GM20431 (cell line): Measurements from ENCODE around the gene LRRC51.

ENCODE experiments used
- in situ Hi-C: fragments of 300-500 bp; cut with MseI, MboI; formaldehyde crosslinking; loops from one replicate; pipeline ENCODE4 v1.15.0; 2020; ENCODE audit warnings: low sequenced_read_pairs; ENCODE audit not compliant: unreplicated experiment

LRRC51 gene

DNA sequence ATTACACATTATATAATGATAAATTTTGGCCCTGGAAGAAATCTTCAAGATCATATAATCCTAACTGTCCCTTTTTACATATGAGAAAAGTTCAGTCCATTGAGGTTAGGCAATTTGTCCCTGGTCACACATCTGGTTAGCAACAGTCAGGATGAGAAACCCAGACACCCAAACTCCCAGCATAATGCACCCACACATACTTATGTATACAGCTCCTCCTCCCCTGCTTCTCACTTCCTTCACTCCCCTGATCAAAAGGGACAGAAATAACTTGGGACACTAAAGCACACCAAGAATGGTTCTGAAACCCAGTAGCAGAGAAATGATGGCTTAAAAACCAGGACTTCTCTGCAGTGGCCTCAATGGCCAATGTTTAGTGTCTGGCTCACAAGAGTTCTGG, 11.4 kb upstream of the LRRC51 start:
- in situ Hi-C loops = no loop called here

DNA sequence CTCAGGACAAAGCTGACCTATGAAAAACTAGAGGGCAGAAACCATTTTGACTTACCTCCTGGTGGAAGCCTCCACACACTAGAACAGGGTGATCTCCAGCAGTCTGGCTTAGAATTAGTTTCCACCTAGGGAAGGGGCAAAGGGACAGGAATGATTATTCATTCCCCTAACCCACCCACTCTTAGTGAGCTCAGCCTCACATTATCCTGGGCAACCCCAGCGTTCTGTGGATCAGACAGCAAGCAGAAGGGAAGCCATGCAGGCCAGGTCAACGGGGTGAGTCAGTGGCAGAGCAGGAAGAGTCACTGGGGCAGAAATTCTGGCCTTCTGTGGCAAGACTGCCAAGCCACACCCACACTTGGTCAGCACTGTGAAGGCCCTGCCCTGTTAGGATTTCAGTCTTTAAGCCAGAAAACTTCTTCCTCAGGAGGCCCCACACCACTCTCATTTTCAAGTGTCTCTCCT, 10.8 kb upstream of the LRRC51 start:
- in situ Hi-C loops = no loop called here

DNA sequence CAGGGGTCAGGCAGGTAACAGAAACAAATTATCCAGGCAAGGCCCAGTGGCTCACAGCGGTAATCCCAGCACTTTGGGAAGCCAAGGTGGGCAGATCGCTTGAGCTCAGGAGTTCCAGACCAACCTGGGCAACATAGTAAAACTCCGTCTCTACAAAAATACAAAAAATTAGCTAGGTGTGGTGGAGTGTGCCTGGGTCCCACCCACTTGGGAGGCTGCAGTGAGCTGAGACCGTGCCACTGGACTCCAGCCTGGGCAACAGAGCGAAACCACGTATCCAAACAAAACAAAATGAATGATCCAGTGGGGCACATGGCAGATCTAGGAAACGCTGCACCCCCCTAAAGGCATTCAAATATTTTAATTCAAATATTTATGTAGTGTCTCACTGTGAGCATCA, 10.2 kb upstream of the LRRC51 start:
- in situ Hi-C loops = no loop called here

DNA sequence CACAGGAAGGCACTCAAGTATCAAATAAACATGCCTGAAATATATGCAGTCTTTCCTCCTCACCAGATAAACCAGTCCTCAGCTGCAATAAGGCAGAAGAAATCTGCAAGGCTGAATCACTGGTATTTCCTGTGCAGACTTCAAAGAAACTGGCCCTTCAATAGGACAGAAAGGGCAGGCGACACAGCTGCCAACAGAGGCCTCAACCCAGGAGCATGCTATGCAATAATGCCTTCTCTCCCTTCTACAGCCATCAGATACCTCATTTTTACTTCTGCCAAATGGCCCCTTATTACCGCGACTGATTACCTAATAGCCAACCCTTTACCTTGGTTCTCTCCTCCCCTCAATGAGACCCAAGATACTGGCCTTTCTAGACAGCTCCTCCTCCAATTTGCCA, 8.3 kb upstream of the LRRC51 start:
- in situ Hi-C loops = no loop called here

DNA sequence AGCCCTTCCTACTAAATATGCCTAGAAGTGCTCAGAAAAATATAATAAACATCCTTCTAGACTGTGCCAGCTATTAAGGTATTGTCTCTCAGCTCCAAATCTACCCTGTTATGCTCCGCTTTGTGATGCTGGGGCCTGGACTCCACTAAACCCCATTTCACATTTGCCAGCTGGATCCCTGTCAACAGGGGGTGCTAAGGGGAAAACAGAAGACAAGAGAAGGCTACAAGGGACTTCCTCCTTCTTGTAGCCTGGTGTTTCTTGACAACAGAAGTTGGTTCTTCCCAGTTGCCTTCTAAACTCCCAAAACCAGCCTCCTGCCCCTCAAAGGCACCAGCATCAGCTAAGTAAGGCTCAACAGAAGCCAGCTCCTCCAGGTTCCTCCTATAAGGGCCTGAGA, 5.5 kb upstream of the LRRC51 start:
- in situ Hi-C loops = no loop called here

DNA sequence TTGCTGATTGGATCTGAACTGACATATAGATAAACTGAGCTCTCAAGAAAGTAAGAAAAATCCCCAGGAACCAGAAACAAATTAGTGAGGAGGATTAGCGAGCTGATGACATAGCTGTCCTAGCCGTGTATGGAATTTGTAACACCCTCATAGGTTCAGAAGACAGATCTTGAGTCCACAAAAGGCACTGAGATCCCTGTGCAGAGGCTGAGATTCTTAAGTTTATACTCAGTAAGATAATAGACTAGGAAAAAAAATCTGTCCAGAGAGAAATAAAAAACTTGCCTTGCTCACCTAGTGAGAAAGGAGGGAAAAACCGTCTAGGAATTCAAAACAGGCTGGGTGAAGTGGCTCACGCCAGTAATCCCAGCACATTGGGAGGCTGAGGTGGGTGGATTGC, 4.9 kb upstream of the LRRC51 start:
- in situ Hi-C loops = no loop called here

DNA sequence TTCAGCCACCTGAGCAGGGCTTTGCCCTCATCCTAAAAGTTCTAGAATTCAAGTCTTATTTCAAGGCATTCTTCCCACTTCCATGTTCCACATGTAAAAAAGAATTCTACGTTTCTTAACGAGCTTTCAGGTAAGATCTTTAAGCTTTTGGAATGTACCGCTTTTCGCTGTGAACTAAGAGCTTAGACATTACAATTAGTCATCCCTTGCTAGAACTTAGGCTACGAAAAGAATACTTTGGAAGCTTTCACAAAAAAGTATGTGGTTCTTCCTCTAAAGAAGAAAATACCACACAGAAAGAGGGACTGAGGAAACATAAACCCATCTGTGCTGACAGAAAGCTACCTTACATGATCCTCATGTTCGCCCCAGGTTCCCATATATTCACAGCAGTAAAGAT, 2.2 kb upstream of the LRRC51 start:
- in situ Hi-C loops = no loop called here

DNA sequence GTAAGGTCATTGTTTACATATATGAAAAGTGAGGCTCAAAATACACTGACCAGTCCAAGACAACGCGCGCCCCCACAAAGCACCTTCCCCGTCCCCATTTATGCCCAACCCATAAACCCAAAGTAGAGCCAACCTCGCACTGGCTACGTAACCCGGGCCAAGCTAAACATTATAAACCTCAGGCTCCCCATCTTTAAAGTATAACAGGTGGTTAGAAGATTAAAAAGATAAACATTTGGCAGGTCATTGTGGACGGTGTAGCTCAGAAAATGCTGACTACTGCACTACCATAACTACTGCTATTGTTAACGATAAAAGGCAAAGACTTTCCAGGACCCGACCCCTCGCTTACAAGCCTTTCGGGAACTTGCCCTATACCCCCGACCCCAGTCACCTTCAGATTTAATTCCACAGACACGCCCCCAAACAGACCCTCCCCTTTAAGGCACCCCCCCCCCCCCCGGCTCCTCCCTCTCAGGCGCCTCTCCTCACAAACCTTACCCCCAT, 778 bp upstream of the LRRC51 start:
- in situ Hi-C loops = no loop called here

DNA sequence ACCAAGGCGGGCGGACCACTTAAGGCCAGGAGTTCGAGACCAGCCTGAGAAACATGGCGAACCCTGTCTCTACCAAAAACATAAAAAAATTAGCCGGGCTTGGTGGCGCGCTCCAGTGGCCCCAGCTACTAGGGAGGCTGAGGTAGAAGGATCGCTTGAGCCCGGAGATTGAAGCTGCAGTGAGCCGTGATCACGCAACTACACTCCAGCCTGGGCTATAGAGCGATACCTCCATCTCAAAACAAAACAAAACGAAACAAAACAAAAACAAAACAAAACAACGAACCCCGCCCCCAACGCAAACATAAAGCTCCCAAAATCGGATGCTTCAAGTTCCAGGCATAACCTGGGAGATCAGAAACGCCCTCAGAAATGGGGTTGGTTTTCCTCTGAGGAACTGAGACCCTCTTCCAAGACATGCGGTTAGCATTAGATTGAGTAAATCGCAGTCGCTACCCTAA, 564 bp downstream of the LRRC51 start:
- in situ Hi-C loops = no loop called here

DNA sequence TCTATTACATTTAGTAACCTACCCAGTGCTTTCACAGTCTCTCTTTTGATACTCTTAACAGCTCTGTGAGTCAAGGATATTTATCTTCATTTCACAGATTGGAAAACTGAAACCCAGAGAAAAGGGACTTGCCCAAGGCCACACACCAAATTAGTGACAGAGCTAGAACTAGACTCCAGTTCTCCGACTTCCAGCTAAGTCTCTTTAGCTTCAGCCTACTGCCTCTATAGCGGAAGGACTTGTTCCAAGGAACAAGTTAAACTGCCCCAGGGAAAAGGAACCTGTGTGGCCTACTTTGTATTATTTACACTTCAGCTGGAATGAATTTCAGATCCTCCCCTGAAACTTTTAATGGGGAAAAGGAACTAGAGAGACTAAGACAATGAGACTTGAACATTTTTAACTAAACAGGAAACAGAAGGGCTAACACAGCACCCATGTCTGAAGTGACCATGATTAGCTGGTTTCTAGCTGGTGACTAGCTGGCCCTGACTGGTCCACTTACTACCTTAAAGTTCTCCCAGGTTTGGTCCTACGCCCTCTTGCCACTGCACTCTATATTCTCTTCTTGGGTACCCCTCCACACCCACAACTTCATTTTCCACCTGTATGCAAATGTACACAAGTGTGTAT, 1.3 kb downstream of the LRRC51 start:
- in situ Hi-C loops = no loop called here

DNA sequence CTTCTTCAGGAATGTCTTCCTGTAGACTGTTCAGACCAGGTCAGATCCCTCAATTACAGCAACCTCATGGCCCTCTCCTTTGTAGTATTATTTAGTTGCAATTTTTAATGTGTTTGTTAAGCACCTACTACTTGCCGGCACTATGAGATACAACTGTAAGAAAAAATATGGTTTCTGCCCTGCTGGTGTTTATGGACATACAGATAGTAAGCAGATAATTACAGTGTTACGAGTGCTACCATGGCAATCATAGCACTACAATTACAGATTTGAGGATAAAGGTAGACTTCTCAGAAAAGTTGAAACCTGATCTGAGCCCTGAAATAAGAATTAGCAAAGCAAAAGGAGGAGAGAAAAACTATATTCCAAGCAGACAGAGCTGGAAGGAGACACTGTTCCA, 2.8 kb downstream of the LRRC51 start:
- in situ Hi-C loops = no loop called here

DNA sequence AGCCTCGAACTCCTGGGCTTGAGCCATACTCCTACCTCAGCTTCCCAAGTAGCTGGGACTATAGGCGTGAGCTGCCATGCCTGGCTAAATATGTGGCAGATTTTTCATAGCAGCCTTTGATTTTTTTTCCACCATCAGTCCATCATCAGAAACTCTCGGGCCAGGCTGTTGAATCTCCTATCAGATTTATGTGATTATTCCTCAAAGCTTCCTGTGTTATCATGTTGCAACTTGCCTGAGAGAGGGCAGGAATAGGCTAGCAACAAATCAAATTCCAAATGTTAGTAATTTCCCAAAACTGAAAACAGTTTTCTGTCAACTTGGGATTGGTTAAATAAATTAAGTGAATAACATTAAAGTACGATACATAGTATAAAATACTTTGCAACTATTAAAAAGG, 3.4 kb downstream of the LRRC51 start:
- in situ Hi-C loops = no loop called here

DNA sequence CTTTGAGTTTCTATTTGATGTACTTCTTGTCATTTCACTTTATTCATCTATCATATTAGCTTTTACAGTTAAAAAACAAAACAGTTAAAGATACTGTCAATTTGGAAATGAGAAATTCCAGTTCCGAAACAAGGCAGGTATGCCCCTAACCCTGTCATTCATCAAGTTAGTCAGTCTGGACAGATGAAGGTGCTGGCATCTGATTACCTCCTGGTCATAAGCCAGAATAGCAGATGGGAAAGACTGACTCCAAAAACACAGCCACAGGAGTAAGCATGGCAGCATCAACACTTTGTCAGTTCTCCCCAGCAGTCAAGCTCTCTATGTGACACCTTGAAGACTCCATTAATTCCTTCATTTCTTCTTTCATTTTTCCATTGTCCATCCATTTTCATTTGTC, 4.3 kb downstream of the LRRC51 start:
- in situ Hi-C loops = no loop called here

DNA sequence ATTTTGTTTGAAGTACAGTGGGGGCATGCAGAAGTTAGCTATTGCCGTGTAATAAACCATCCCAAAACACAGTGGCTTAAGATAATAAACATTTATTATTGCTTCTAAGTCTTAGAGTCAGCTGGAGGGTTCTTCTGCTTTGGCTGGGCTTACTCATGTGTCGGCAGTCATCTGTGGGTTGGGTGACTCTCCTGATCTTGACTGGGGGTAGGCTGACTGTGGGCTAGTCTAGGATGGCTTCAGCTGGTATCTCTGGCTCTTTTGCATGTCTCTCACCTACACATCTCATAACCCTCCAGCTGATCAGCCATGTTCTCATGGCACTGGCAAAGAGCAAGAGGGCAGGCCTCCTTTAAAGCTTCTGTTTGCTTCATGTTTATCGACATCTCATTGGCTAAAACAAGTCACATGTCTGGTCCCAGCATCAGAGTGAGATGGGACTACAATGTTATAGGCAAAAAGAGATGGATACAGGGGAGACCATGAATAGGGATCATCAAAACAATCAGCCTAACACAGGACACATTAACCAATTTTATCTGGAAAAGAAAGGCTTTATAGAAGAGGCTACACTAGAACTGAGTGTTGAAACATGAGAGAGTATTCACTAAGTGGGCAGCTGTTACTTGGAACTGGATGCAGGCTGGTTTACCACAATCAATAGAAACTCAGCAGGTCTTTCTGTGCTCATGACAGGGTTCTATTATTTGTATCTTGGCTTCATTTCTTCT, 5.1 kb downstream of the LRRC51 start:
- in situ Hi-C loops = no loop called here

DNA sequence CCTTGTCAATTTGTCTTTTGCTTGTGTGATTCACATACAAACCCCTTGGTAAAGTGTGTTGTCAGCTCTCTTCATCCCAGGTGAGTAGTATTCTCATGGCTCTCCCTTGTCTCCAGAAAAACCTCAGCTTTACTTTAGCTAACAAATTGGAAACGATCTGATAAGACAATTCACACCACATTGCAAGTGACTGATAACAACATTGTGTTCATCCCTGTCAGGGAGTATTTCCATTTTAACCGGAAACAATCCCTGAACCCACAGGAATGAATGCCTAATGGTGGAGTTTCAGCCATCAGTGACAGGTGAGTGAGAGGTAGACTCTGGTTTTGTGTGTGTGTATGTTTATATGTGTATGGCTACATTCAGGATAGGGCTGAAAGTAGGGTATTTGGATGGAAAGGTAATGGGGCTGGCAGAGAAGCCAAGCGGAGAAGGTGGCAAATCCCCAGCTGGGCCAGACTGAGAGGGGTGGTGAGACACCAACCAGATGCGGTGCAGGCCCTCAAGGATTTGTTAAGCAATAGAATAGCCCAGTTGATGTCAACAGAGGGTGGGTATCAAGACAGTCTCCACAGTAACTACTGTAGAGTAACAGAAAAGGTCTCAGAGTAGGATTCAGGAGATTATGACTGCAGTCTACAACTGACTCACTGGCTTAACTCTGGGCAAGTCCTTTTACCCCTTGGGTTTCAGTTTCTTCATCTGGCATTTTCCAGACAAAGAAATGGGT, 7.6 kb downstream of the LRRC51 start:
- in situ Hi-C loops = no loop called here

DNA sequence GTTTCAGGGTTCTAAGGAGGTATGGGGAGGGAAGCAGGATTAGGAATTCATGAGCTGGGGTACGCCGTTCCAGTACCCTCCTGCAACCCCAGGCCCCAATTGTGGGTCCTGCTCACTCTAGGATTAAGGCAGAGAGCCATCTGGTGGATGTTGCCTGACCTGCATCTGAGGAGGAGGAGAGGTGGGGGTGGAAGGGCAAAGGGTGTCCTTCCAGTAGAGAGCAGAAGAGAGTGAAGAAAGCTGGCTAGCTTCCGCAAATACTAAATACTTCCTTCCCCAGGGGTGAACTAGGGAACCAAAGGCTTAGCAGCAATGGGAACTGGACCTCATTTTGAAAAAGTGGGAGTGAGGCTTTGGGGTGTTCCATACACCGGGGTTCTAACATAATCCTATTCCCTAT, 10.6 kb downstream of the LRRC51 start:
- in situ Hi-C loops = loop anchor here (10.0 kb wide), 1 partner anchor 56 kb away; no protein-coding TSS in a partner anchor

DNA sequence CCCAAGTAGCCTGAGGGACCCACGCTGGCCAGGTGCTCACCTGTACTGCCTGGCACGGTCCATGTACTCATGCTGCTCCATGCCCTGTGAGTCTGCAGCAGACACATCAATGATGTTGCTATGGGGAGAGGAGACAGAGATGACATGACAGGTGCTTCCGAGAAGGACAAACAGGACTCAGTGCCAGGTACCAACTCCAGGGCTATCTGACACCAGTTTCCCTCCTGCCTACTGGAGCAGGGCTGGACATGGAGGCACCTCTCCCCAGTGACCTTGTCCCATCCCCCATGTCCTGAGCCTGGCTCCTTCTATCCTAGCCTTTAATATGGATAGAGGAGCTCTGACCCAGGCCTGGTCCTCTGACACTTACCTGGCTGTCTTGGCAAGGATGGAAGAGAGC, 18.1 kb downstream of the LRRC51 start:
- in situ Hi-C loops = loop anchor here (10.0 kb wide), 1 partner anchor 64 kb away; no protein-coding TSS in a partner anchor

DNA sequence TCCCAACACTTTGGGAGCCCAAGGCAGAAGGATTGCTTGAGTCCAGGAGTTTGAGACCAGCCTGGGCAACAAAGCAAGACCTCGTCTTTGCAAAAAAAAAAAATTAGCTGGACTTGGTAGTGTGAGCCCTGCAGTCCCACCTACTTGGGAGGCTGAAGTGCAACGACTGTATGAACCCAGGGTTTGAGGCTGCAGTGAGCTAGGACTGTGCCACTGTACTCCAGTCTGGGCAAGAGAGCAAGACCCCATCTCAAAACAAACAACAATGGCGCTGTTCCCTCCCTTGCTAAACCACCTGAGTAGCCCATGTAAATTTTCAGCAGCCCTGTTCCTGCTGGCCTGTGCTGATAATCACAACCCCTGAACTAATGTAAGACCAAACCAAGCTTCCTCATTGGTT, 19.4 kb downstream of the LRRC51 start:
- in situ Hi-C loops = no loop called here

DNA sequence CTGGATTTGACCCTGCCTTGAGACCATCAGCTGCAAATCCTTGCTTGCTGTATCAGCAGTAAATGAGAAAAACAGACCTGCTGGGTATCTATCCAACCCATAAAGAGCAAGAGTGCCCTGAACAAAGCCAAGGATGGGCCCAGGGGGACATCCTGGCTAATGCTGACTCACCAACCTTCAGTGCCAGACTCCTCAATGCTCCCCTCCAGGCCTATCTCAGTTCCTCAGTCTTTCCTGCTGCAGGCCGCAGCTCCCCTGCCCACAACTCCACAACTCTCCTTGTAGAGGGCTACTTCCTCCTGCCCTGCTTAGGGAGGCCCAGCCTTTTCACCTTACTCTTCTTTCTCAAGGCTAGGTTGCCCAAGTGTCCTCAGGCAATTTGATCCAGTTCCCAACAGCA, 19.8 kb downstream of the LRRC51 start:
- in situ Hi-C loops = no loop called here

DNA sequence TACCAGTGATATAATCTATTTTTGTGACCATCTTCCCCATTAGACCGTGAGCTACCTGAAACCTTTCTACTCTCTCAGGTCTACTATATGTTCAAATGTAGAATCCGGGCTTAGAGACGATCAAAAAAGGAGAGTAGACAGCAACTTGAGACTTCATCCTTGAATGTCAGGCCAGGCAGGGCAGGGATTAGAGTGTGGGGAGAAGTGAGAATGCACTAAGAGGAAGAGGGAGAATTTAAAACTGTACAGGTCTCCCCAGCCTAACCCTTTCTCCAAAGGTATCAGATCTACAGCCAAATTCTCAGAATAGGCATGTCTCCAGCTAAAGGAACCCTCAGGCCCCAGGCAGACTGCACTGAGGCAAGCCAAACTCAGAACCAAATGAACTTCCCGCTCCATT, 21.5 kb downstream of the LRRC51 start:
- in situ Hi-C loops = no loop called here

DNA sequence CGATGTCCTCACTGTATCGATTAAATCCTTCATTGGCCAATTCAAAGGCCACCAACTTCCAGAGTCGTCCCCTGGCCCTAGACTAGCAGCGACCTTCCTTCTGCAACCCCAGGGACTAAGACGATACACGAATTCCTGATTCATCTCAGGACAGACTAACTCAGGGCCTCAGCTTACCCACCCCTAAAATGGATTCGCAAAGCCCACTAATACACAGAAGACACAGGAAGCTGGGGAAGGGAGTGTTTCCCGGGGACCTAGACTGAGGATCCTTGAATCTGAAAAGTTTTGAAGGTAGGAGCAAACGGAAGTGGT, 21.9 kb downstream of the LRRC51 start:
- in situ Hi-C loops = no loop called here
